Pancreas (tissue), 10 donors: Measurements from ENCODE around the gene PALLD. TPM values are rescaled to one million over a fixed set of nuclear protein-coding genes. Genes with fewer than 3 reads are reported as not detected.

Experiments
- ATAC-seq, 4 donors: fragments of 200-7000 bp; cut with Tn5 transposase; one replicate each; pipeline versions ENCODE4 v1.8.0 to v1.9.1; 2020; ENCODE audit warnings: mild to moderate bottlenecking in 4 of 4, moderate library complexity in 4 of 4
- DNase-seq, 6 donors: peaks; one replicate each; pipeline ENCODE4 v3.0.0-alpha.2; 2020
- FAIRE-seq: peaks from 2 replicates; lab custom pipeline; 2012; peaks lifted over from hg19 to GRCh38; lab: Jason Lieb, UNC
- H3K27ac ChIP-seq, 4 donors: fragments of 200-600 bp; sonication (generic); 1 replicate in 3 of 4; 2 replicates in 1 of 4; pipeline versions ENCODE4 v1.5.0 to v1.8.0; 2020
- H3K27me3 ChIP-seq, 4 donors: fragments of 200-600 bp; one replicate each; pipeline ENCODE4 v1.8.0; 2021
- H3K36me3 ChIP-seq, 3 donors: fragments of 200-600 bp; sonication (generic) in 1 of 3; one replicate each; pipeline versions ENCODE4 v1.5.0 to v1.8.0; 2020 to 2021
- H3K4me1 ChIP-seq, 3 donors: fragments of 200-600 bp; one replicate each; pipeline ENCODE4 v1.8.0; 2021
- H3K4me3 ChIP-seq, 4 donors: fragments of 200-600 bp; sonication (generic) in 2 of 4; one replicate each; pipeline versions ENCODE4 v1.5.0 to v1.8.0; 2020 to 2021
- H3K9me3 ChIP-seq, 4 donors: fragments of 200-600 bp; one replicate each; pipeline ENCODE4 v1.8.0; 2021
- WGBS, 2 donors: extraction: QIAGEN DNeasy Blood & Tissue Kit; methylation state at CpG; one replicate each; pipeline ENCODE4 v1.1.7; 2013; 5-methylcytosine and 5-hydroxymethylcytosine counted together
- intact Hi-C, 3 donors: fragments of 100-400 bp; cut with DNase I; formaldehyde crosslinking; loops; one replicate each; pipeline versions ENCODE4 v1.11.1 to v1.14.2; 2022
- polyA plus RNA-seq, 2 donors: library from polyadenylated mRNA; stranded (reverse); fragments of 200-250 nt; gene quantifications; one replicate each; pipeline ENCODE4 v1.2.3, GENCODE V29; 2013
- total RNA-seq, 6 donors: library from RNA; stranded (reverse); fragmentation: NEBNext Ultra II Directional in 4 of 6; extraction: Animal tissue kit (Norgen Biotek cat#: 25700) in 4 of 6; gene quantifications; one replicate each; pipeline versions ENCODE4 v1.2.1 to v1.2.4, GENCODE V29; 2021 to 2023
- TF ChIP-seq, protein P1 (sequence below), 4 donors: fragments of 200-600 bp; sonication (generic) in 3 of 4; IDR thresholded peaks; one replicate each; pipeline versions ENCODE4 v1.5.0 to v1.8.0; 2021; ENCODE audit warnings: antibody characterized with exemption in 4 of 4
- donor health status: healthy with polysubstance abuse.
- donor health status: DM: no; HTN: no; CAD: no; lungs with moderate emphysema.
- donor health status: DM: no; HTN: no; CAD: no.
- donor health status: control.
- donor health status: control.
- donor health status: Bipolar disorder and iron deficiency.
- donor health status: DM: yes; HTN: yes; CAD: no.
- donor health status: DM: no; HTN: no; CAD: no.
- donor health status: DM: no; HTN: no; CAD: no.
- donor health status: DM: yes; HTN: yes; CAD: no.

The PALLD gene
- total and polyA plus RNA-seq, 8 donors, result 4.4 to 44.2 (median 14.1) TPM

DNA sequence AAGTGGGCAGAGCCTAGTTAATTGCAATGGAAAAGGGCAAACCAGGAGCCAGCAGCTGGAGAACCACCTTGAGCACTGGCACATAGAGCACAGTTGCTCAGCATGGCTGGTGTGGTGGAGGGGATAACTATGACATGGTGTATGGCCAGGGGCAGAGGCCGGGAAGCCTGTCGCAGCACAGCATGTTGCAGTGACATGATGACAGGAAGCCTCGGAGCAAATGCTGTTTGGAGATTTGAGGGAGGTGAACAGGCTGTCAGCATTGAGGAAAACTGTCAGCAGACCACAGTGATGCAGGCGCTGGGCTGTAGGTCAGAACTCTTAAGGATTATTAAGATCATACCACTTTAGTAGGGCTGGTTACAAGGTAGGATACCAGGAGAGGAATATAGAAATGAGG lies 284.5 kb downstream of the PALLD start:
- FAIRE-seq, result no peak
- WGBS, 2 donors, result 73% methylated on average over 4 of the region's 4 CpGs
- no peaks in the 10 kb centered on the region for H3K4me1 ChIP-seq
- H3K36me3 ChIP-seq, result no peaks in the 10 kb centered on the region
- no peaks in the 10 kb centered on the region for H3K9me3 ChIP-seq
- no peak overlapping the region for H3K4me3 ChIP-seq
- no peak overlapping the region for H3K27ac ChIP-seq
- no peak for DNase-seq
- no peak for ATAC-seq
- TF ChIP-seq, protein P1, sequence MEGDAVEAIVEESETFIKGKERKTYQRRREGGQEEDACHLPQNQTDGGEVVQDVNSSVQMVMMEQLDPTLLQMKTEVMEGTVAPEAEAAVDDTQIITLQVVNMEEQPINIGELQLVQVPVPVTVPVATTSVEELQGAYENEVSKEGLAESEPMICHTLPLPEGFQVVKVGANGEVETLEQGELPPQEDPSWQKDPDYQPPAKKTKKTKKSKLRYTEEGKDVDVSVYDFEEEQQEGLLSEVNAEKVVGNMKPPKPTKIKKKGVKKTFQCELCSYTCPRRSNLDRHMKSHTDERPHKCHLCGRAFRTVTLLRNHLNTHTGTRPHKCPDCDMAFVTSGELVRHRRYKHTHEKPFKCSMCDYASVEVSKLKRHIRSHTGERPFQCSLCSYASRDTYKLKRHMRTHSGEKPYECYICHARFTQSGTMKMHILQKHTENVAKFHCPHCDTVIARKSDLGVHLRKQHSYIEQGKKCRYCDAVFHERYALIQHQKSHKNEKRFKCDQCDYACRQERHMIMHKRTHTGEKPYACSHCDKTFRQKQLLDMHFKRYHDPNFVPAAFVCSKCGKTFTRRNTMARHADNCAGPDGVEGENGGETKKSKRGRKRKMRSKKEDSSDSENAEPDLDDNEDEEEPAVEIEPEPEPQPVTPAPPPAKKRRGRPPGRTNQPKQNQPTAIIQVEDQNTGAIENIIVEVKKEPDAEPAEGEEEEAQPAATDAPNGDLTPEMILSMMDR (IDR thresholded peaks at IDR 0.05), result no peak
- intact Hi-C loops, result no loop called here
- H3K27me3 ChIP-seq, result peaks cover 0 to under 1% (median 0%) of the 10 kb centered on the region in 4 donors

DNA sequence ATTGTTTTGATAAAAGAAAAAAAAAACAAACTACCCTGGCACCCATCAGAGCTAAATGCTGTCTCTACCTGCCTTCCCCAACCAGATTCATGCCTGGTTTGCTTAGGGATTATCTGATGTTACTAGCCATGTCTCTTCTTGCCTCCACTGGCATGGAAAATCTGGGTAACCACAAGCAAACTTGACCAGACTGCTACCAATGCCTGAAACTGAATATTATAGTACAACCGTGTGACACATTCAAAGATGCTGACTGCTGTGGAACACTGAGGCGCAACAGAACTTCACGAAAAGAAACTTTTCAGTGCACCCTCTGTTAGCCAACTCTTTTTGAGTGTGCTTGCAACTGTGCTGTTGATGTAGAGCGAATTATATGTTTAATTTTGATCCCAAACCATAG lies 285.1 kb downstream of the PALLD start:
- DNase-seq (no peak), FAIRE-seq (no peak), ATAC-seq (no peak)
- TF ChIP-seq, protein P1 (IDR thresholded peaks at IDR 0.05), result no peak
- no peak overlapping the region for H3K27ac ChIP-seq
- WGBS, 2 donors, result 82% methylated on average over 4 of the region's 4 CpGs
- H3K4me1 ChIP-seq, result no peaks in the 10 kb centered on the region
- intact Hi-C loops, result no loop called here
- no peaks in the 10 kb centered on the region for H3K27me3 ChIP-seq
- no peak overlapping the region for H3K4me3 ChIP-seq
- no peaks in the 10 kb centered on the region for H3K36me3 ChIP-seq
- no peaks in the 10 kb centered on the region for H3K9me3 ChIP-seq

- Histone ChIP-seq H3K4me3 (no peak overlapping the region), H3K4me1 (no peaks in the 10 kb centered on the region), H3K36me3 (no peaks in the 10 kb centered on the region), H3K9me3 (no peaks in the 10 kb centered on the region), H3K27ac (no peak overlapping the region), H3K27me3 (no peaks in the 10 kb centered on the region)
- TF ChIP-seq, protein P1 (IDR thresholded peaks at IDR 0.05), result no peak
- DNase-seq (no peak), ATAC-seq (no peak), FAIRE-seq (no peak)
- WGBS, 2 donors, result 86 to 92% methylated on average over 5 of the region's 5 CpGs
- intact Hi-C loops, result no loop called here
Observed at GRCh38 chr4:168782439-168782838, 285.6 kb downstream of the PALLD start.

DNA sequence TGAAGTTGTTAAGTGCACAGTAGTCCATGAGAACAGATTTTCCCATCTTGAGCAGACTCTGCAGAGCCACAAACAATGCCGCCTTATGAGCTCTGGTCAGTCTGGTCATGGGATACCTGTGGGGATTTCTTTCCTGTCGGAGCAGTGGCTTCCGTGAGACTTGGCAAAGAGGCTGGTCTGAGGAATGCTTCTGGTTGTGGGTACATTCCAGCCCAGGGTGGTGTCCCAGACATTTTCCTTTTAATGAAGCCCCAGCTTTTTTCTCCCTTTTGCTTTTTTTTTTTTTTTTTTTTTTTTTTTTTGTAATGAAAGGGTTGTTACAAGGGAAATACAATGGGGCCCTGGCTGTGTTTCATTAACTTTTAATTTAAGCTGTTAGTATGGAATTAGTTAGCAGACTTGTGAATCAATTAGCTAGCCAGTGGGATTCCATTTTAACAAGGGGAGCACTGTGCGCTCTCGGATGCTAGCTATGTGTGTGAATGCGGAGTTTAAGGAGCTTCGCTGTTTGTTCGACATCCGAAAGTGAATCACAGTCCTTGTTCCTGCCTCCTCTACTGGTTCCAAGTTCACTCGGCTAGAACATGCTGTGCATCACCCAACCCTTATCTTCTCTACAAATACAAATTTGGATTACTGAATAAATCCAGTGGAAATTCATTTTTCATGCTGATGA lies 288.1 kb downstream of the PALLD start:
- intact Hi-C loops, result no loop called here
- TF ChIP-seq, protein P1 (IDR thresholded peaks at IDR 0.05), result no peak
- Histone ChIP-seq H3K4me3 (no peak overlapping the region), H3K4me1 (no peaks in the 10 kb centered on the region), H3K27ac (no peak overlapping the region), H3K27me3 (no peaks in the 10 kb centered on the region), H3K36me3 (no peaks in the 10 kb centered on the region), H3K9me3 (no peaks in the 10 kb centered on the region)
- ATAC-seq, result peak; percentile 55 to 82 (median 65)
- FAIRE-seq, result no peak
- peak in 2 of 6 donors; percentile 15 to 17 for DNase-seq
- 78% methylated on average over 10 of the region's 10 CpGs for WGBS, 2 donors

DNA sequence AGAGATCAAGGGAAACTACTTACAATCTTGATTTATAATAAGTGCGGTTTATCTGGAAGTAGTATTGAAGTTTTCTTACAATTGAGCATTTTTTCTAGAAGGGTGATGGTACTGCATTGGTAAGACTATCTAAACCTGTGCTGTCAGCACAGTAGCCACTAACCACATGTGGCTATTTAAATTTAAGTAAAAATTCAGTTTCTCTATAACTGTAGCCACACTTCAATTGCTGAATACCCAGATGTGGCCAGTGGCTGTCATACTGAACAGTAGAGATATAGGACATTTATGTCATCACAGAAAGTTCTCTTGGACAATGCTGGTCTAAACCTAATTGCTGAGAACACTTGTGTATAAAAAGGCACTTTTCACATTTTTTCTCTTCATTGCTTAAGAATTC lies 290.5 kb downstream of the PALLD start:
- DNase-seq (no peak), ATAC-seq (no peak), FAIRE-seq (no peak)
- no peaks in the 10 kb centered on the region for H3K4me1 ChIP-seq
- WGBS, 2 donors, result 90 to 93% methylated on average over 1 of the region's 1 CpG
- TF ChIP-seq, protein P1 (IDR thresholded peaks at IDR 0.05), result no peak
- no peaks in the 10 kb centered on the region for H3K27me3 ChIP-seq
- H3K9me3 ChIP-seq, result no peaks in the 10 kb centered on the region
- intact Hi-C loops, result no loop called here
- H3K36me3 ChIP-seq, result no peaks in the 10 kb centered on the region
- H3K27ac ChIP-seq, result no peak overlapping the region
- no peak overlapping the region for H3K4me3 ChIP-seq
